Stomach smooth muscle (tissue), 2 donors: ENCODE data around the gene CNTD1.

Experiments
- H3K27ac ChIP-seq: one replicate; pipeline ENCODE4 v1.7.0; 2013; ENCODE audit warnings: mild to moderate bottlenecking, low read length, inconsistent platforms
- H3K27me3 ChIP-seq, 2 donors: one replicate each; pipeline ENCODE4 v1.7.0; 2013; ENCODE audit warnings: low read length in 2 of 2; ENCODE audit not compliant: insufficient read depth in 2 of 2, control insufficient read depth in 1 of 2
- H3K36me3 ChIP-seq, 2 donors: one replicate each; pipeline ENCODE4 v1.7.0; 2013; ENCODE audit warnings: low read length in 2 of 2; ENCODE audit not compliant: control insufficient read depth in 2 of 2, insufficient read depth in 2 of 2
- H3K4me1 ChIP-seq: one replicate; pipeline ENCODE4 v1.7.0; 2013; ENCODE audit warnings: low read length; ENCODE audit not compliant: control insufficient read depth, insufficient read depth
- H3K4me3 ChIP-seq, 2 donors: one replicate each; pipeline ENCODE4 v1.7.0; 2013; ENCODE audit warnings: low read length in 2 of 2
- H3K9ac ChIP-seq, 2 donors: one replicate each; pipeline ENCODE4 v1.7.0; 2013; ENCODE audit warnings: low read length in 2 of 2, mild to moderate bottlenecking in 1 of 2
- H3K9me3 ChIP-seq, 2 donors: one replicate each; pipeline ENCODE4 v1.7.0; 2013; ENCODE audit warnings: low read length in 2 of 2; ENCODE audit not compliant: control insufficient read depth in 2 of 2
- donor health status: healthy.
- donor health status: Pancreatic carcinoma.

CNTD1 gene

DNA sequence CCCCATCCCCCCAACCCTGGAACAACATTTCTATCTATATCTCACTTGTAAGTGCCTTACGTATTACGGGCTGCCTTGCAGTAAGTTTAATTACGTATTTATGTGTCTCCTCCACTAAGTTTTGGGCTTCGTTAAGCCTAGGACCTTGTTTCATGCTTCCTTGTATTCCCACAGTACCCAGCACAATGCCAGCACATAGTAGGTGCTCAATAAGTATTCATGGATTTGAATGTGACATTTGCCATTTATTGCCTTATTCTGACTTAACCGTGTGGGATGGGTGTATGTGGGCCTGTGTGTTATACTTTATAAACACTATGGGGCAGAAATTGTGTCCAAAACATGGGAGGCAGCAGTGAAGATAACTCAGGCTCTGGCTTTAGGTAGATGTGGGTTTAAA is 6.1 kb upstream of the CNTD1 start:
- H3K36me3 ChIP-seq: peaks cover 16 to 17% of the 10 kb centered on the region in 2 donors
- no peak overlapping the region for H3K9ac ChIP-seq
- no peak overlapping the region for H3K4me3 ChIP-seq
- H3K27ac ChIP-seq: no peak overlapping the region
- H3K4me1 ChIP-seq: peaks cover 10% of the 10 kb centered on the region
- peaks cover 4 to 6% of the 10 kb centered on the region in 2 donors for H3K27me3 ChIP-seq
- no peaks in the 10 kb centered on the region for H3K9me3 ChIP-seq

DNA sequence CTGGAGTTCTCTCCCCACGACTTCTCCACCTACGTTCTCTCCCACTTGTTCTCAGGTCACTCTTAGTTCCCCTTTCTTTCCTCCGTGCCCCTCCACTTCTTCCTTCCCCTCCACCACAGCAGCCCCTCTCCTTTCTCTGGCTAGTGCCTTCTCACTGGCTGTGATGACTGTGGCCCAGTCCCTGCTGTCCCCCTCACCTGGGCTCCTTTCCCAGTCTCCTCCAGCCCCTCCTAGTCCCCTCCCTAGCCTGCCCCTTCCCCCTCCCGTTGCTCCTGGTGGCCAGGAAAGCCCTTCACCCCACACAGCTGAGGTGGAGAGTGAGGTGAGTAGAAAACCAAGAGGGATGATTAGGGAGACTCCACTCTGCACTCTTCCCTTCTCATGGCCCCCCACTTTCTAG is 3.6 kb upstream of the CNTD1 start:
- Histone ChIP-seq H3K27me3 (no peaks in the 10 kb centered on the region), H3K9ac (no peak overlapping the region), H3K4me3 (no peak overlapping the region), H3K36me3 (peaks cover 15 to 17% of the 10 kb centered on the region in 2 donors), H3K9me3 (no peaks in the 10 kb centered on the region), H3K4me1 (peaks cover 24% of the 10 kb centered on the region), H3K27ac (no peak overlapping the region)

DNA sequence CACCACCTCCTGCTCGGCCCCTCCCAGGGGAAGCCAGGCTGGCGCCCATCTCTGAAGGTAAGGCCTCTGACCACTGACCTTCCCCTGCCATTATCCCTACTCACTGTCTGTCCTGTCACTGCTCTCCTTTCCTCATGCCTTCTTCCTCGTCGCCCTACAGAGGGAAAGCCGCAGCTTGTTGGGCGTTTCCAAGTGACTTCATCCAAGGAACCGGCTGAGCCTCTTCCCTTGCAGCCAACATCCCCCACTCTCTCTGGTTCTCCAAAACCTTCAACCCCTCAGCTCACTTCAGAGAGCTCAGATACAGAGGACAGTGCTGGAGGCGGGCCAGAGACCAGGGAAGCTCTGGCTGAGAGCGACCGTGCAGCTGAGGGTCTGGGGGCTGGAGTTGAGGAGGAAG is 3.2 kb upstream of the CNTD1 start:
- Histone ChIP-seq H3K36me3 (peaks cover 15 to 17% of the 10 kb centered on the region in 2 donors), H3K9ac (no peak overlapping the region), H3K9me3 (no peaks in the 10 kb centered on the region), H3K27ac (no peak overlapping the region), H3K4me3 (no peak overlapping the region), H3K27me3 (no peaks in the 10 kb centered on the region), H3K4me1 (peaks cover 24% of the 10 kb centered on the region)

DNA sequence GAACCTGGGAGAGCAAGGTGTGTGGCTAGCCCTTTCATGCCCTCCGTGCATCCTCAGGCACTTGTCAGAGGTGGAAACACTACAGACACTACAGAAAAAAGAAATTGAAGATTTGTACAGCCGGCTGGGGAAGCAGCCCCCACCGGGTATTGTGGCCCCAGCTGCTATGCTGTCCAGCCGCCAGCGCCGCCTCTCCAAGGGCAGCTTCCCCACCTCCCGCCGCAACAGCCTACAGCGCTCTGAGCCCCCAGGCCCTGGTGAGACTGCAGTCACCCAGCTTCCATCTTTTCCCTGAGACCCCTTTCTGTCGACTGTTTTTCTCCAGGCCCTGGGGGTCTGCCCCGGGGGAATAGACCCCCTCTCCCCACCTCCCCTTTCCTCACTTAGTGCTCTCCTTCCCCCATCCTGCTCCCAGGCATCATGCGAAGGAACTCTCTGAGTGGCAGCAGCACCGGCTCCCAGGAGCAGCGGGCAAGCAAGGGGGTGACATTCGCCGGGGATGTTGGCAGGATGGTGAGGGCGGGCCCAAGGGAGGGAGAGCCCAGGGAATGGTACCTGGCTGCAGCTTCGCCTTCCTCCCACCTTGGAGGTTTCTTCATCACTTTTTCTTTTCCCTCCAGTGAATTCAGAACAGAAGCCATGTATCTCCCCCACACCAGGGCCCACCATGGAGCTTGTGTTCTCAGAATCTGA is 2.4 kb upstream of the CNTD1 start:
- H3K9me3 ChIP-seq: no peaks in the 10 kb centered on the region
- no peaks in the 10 kb centered on the region for H3K27me3 ChIP-seq
- no peak overlapping the region for H3K27ac ChIP-seq
- H3K9ac ChIP-seq: no peak overlapping the region
- peaks cover 24% of the 10 kb centered on the region for H3K4me1 ChIP-seq
- H3K36me3 ChIP-seq: peaks cover 15 to 17% of the 10 kb centered on the region in 2 donors
- H3K4me3 ChIP-seq: no peak overlapping the region

DNA sequence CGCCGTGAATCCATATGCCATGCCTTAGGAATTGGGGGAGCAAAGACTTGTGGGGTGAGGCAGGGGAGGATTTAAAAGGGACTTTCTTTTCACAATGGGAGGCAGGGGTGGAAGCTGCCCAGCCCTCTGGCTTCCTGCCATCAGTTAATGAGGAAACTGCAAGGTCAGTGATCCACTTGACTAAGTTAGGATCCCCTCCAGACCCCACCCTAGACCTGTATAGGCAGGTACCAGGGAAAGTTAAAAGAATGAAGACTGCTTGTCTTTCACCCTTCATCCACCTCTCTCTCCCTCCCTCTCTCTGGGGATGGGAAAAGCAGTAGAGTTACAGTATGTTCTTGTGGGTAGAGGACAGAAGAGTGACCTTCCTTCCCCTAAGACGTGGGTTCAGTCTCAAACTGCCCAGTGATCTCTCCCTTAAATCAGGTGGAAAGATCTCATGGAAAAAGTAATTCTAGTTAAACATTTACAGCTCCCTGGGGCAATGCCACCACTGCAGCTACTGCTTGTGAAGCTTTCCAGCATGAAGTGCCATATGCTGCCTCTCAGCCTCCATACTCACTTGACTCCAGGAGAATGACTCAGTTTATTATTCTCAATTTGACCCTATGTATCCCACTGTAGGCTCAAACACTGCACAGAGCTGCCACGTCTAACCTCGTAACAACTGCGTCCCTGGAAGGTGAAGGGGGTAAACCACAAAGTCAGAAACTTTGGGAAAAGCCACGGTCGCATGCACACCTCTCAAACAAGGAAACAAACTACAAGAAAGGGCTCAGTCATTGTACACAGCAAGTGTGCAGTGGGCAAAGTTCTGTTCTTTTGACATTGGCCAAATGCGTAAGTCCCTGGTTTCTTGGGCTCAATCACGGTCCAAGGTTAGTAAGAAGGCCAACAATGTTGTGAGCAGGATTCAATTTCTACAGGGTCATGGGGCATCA is 1.3 kb upstream of the CNTD1 start:
- Histone ChIP-seq H3K36me3 (peaks cover 15 to 17% of the 10 kb centered on the region in 2 donors), H3K4me3 (peak overlapping the region; percentile 98 to 99), H3K9ac (peak overlapping the region; percentile 94 to 98), H3K4me1 (peaks cover 24% of the 10 kb centered on the region), H3K9me3 (no peaks in the 10 kb centered on the region), H3K27me3 (no peaks in the 10 kb centered on the region), H3K27ac (no peak overlapping the region)

DNA sequence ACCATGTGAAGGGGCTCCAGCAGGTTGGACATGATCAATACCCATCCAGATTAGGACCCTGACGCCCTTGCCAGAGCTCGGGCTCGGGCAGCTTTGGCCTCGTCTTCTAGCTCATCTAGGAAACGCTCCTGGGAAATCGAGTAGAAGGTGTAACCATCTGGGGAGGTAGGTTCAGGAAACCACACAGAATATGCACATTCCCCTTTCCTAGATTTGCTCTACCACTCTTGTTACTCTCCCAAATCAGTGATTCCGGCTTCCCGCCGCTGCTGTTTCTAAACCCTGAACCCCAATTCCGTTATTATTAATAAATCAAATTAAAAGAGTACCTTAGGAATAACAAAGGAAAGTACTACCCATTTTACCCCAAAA is 664 bp upstream of the CNTD1 start:
- Histone ChIP-seq H3K36me3 (peaks cover 15 to 17% of the 10 kb centered on the region in 2 donors), H3K4me1 (peaks cover 24% of the 10 kb centered on the region), H3K27ac (peak overlapping the region; percentile 73), H3K4me3 (peak overlapping the region; percentile 98 to 99), H3K9me3 (no peaks in the 10 kb centered on the region), H3K27me3 (no peaks in the 10 kb centered on the region), H3K9ac (peak overlapping the region; percentile 94 to 98)

DNA sequence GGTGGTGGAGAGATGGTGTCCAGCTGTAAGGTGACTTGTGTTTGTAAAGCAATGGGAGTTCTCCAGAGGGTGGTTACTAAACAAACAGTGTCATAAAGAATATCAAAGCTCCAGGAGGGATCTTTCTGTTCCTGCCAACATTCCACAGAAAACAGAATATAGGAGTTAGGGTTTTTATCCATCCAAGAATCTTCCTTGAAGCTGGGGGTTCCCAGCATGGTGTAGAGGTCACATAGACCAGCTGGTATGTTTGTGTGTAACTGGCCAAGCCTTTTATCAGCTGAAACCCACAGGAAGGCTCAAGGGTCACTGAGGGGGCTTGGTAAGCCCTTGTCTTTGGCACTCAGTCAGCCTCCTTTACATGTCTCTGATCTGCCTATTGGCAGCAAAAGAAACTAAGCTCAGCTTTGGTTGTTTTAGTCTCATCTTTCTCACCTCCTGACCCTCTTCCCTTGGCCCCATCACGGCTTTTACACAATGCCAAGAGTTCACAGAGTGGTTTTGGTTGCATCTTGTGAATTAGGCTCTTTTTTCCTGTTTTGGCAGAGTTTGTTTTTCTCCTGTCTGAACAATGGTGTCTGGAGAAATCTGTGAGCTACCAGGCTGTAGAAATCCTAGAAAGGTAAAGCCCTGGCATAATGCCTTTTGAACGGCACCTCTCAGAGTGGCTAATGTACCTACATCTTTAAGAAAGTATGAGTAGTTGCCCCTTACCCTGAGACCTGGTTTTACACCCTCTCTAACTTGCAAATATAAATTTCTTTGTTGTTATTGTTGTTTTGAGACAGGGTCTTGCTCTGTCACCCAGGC is 4.6 kb downstream of the CNTD1 start:
- H3K9me3 ChIP-seq: no peaks in the 10 kb centered on the region
- no peak overlapping the region for H3K27ac ChIP-seq
- peaks cover 21% of the 10 kb centered on the region for H3K4me1 ChIP-seq
- H3K9ac ChIP-seq: no peak overlapping the region
- no peaks in the 10 kb centered on the region for H3K36me3 ChIP-seq
- no peak overlapping the region for H3K4me3 ChIP-seq
- H3K27me3 ChIP-seq: no peaks in the 10 kb centered on the region

DNA sequence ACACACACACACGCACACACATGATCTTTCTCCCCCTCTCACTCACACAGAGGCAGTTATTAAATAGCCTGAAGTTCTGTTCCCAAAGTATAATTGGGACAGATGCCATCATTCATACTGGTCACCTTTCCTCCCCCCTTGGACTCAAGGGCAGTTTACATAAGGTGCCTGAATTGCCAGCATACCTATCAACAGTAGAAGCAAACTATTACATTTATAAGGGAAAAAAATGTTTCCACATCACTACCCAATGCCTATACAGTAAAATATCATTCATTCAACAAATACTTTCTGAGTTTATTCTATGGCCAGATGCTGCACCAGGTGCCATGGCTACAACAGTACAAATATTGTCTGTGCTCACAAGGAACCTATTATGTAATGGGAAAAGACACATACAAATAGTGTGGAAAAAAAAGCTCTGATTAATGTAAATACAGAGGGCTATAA is 6.3 kb downstream of the CNTD1 start:
- H3K9ac ChIP-seq: no peak overlapping the region
- no peaks in the 10 kb centered on the region for H3K27me3 ChIP-seq
- peaks cover 24% of the 10 kb centered on the region for H3K4me1 ChIP-seq
- no peaks in the 10 kb centered on the region for H3K9me3 ChIP-seq
- H3K36me3 ChIP-seq: no peaks in the 10 kb centered on the region
- H3K27ac ChIP-seq: peak overlapping the region; percentile 50
- no peak overlapping the region for H3K4me3 ChIP-seq

DNA sequence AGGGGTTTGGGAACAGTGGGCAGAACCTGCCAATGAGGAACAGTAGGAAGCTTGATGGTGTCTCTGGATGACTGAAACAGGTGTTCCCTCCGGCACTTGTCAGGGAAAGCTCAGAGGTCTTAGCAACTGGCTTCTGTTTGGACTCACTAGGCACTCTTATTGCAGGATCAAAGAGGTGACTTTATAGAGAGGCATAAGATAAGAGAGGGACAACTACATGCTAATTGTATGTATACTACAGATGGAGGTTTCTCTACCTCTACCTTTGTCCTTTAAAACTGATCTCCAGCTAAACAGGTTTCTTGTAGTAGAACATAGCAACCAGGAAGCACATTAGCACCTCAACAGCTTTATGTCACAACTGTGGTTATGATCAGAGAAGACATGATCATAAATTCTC is 7.6 kb downstream of the CNTD1 start:
- Histone ChIP-seq H3K27me3 (no peaks in the 10 kb centered on the region), H3K4me1 (peaks cover 24% of the 10 kb centered on the region), H3K9ac (no peak overlapping the region), H3K9me3 (no peaks in the 10 kb centered on the region), H3K36me3 (peaks cover 5 to 9% of the 10 kb centered on the region in 2 donors), H3K4me3 (no peak overlapping the region), H3K27ac (peak overlapping the region; percentile 46)

DNA sequence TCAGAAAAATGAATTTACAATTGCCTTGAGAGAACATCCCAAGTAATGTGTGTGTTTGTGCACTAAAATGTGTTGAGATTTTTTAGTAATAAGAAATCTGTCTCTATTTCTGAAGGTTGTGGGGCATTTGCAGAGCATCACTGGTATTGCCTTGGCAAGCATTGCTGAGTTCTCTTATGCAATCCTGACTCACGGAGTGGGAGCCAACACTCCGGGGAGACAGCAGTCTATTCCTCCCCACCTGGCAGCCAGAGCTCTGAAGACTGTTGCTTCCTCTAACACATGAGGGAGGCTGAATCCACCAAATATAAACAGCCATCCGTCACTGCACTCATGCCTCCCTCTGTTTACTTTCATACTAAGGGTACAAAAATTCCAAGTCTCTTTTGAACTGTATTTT is 10.6 kb downstream of the CNTD1 start:
- Histone ChIP-seq H3K9ac (no peak overlapping the region), H3K4me1 (peaks cover 26% of the 10 kb centered on the region), H3K36me3 (peaks cover 10 to 22% of the 10 kb centered on the region in 2 donors), H3K27ac (peak overlapping the region; percentile 60), H3K4me3 (no peak overlapping the region), H3K9me3 (no peaks in the 10 kb centered on the region), H3K27me3 (no peaks in the 10 kb centered on the region)
